GM19468 (cell line): Measurements from ENCODE around the gene ZNF311.

Experiments used
- ATAC-seq: cut with Tn5 transposase; IDR thresholded peaks from one replicate; pipeline ENCODE4 v1.9.1; 2021; ENCODE audit warnings: mild to moderate bottlenecking, moderate library complexity, moderate number of reproducible peaks; ENCODE audit not compliant: unreplicated experiment; ENCODE audit errors: extremely low read depth

Gene ZNF311

DNA sequence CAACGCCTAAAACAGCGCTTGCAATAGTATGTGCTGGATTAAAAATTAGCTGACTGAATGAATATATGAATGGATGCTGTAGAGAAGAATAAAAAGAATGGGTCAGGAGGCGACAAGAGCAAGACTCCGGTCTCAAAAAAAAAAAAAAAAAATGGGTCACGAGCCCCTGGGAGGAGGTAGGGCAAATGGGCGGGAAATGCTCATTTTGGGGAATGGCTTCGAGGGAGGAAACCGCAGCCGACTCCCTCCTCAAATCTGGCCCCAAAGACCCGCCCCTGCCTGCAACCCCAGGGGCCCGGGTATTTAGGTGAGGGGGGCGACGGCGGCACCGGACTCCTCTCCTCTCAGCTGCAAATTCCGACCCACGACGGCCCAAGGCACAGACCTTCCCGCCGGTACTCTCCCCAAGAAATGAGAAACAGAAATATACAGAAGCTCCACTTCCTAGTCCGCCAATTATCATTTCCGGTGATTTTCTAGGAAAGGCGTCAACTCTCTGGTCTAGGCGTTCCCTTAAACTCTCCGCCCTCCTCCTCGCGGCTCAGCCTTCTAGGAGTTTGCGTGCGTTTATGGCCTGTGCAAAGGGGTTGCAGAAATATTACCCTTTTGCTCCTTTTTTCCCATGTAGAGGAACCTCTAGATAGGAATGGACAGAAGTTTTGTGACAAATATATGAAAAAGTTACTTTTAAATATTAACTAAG, at the start of gene ZNF311:
TSS of gene ZNF311 (minus strand) at position 133 of the 703 bp plus-strand sequence. CDS start 1,361 bp downstream, outside the sequence.
- no peak for ATAC-seq

DNA sequence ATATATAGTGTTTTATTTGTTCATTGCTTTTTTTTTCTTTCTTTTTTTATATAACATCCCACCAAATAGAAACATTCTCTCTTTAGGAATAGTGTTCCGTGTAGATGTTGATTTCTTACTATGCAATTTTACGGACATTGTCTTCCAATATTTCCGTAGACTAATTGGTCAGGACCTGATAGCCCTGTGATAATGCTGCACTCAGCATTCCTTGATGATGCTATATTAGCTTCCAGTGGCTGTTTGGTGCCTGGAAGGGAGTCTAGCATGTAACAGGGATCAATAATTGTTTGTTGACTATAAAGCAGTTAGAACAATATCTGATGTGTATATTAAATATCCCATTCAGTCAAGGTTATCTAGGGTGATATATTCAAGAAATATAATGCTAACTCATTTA, 46.6 kb upstream of the ZNF311 start:
- ATAC-seq, result no peak

DNA sequence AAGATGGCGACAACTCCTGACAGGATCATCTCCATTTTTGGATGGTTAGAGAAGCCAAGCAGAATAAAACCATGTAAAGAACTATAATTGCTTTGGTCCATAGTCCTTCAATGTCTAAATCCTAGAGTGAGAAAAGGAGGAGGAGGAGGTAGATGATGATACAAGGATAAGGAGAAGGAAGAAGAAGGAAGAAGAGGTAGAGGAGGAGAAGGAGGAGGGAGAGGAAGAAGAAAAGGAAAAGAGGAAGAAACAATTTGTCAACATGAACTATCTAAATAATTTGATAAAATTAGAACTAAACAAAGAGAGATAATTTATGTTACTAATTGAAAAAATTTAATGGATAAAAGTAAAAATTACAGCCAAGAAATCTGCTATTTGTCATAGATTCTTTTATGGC, 40.0 kb upstream of the ZNF311 start, which contains the start of gene OR2W1:
TSS of gene OR2W1 (minus strand) at position 101 of the 400 bp plus-strand sequence. CDS start at position 101, 0 bp downstream.
- ATAC-seq, result no peak

DNA sequence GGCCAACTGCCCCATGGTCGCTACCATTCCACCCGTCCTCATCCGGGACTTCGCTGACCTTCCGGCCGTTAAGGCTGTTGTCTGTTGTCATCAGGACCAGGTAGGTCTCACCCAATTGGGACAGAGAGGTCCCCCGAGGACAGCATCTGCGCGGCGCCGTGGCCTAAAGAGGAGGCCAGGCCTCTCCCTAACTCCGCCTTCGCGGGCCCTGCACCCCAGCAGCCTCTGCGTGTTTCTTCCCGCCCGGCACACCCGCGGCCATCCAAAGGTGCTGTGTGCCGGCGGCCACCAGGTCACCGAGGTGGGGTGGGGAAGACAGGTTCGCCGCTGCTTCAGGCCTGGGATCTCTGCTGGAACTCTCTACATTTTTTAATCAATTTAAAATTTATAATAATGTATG, 30.8 kb upstream of the ZNF311 start:
- no peak for ATAC-seq

DNA sequence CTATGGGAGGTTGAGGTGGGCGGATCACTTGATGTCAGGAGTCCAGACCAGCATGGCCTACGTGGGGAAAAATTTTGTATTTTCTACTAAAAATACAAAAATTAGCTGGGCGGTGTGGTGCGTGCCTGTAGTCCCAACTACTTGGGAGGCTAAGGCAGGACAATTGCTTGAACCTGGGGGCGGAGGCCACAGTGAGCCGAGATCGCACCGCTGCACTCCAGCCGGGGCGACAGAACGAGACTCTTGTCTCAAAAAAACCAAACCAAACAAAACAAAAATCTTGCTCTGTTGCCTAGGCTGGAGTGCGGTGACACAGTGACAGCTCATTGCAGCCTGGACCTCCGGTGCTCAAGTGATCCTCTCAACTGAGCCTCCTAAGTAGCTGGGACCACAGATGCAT, 23.7 kb upstream of the ZNF311 start:
- ATAC-seq, result no peak

DNA sequence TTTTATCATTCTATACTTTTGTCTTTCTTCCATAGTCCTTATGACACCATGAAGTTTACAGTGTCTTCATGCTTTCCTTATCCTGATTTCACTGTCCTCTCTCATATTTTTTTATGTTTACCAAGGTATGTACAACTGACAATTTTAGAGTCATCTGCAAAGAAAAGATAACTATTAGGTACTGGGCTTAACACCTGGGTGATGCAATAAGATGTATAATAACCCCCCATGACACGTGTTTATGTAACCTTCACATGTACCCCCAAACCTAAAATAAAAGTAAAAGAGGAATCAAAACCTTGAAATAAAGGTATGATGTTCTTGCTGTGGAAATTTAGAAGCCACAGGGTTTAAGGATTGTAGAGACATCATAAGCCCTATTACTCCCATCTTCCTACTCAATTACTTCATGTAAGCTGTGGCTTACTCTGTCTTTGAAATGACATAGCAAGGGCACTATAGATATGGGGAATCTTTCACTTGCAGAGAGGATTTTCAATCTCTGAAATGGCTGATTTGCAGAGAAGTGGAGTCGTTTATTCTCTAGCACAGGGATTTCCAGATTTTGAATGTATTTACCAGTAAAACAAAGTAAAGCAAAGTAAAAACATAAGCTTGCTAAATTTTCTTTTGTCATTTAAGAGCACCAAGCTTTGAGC, 20.9 kb upstream of the ZNF311 start:
- no peak for ATAC-seq

DNA sequence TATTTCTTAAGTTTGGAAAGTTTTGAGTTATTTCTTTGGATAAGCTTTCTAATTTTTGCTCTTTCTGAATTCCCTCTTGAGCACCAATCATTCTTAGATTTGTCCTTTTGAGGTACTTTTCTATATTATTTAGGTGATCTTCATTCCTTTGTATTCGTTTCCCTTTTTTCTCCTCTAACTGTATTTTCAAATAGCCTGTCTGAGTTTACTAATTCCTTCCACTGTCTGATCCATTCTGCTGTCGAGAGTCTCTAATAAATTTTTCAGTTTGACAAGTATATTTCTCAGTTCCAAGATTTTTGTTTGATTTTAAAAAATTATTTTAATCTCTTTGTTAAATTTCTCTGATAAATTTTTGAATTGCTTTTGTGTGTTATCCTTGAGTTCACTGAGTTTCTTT, 16.3 kb upstream of the ZNF311 start:
- ATAC-seq, result no peak

DNA sequence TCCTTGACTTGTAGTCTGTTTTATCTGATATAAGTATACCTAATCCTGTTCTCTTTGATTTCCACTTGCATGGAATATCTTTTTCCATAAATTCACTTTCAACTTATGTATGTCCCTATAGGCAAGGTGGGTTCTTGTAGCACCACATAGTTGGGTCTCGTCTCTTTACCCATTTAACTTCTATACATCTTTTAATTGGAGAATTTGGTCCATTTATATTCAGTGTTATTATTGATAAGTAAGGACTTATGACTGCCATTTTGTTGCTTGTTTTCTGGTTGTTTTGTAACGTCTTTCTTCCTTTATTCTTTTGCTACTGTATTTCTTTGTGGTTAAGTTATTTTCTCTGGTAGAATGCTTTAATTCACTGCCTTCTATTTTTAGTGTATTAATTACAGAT, 14.5 kb upstream of the ZNF311 start:
- no peak for ATAC-seq

DNA sequence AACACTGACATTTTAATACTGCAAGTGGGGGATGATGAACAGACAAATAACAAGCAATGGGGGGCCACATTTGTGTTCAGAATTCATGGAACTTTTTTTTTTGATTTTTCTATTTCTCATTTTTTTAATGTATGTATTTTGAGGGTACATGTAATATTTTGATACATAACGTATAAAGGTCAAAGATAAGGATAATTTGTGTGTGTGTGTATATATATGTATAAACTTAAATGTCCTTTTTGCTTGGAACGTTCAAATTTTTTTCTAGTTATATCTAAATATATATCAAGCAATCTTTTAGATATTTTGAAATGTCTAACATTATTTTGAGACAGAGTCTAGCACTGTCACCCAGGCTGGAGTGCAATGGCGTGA, 12.3 kb upstream of the ZNF311 start:
- ATAC-seq, result no peak

DNA sequence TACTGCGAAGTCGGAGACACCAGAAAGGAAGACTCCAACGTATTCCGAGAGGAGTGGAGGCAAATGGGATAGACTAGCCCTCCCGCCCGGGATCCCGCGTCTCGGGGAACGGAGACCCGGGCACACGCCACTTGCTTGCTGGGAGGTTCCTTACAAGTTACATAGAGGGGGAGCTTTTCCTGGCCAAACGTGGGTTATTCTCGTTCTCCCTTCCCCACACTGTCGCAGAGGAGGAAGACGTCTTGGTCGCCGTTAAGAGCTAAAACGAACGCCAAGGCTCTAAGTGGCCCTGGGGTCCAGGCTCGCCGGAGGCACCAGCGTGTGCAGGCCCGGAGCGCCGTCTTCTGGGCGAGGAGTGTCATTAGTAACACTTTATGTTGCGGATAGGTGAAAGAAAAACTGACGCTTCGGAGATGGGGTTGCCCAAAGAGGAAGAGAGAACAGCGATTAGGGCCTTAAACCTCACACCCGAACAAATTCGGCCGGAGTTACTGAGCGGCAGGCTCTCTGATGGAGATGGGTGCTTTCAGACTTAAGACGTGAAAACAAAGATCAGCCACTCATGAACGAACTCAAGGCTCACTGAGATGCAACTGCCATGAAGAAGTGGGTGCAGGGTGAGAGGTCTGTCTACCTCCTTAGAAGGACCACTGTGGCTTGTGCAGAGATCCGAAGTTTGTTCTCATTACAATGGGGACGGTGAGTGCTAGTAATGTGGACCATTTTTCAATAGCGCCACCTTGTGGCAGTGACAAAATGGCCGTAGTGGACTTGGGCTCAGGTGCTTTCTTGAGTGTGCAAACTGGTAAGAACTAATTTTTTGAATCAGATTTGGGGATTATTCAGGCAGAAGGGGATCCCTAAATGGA, 11.7 kb upstream of the ZNF311 start:
- ATAC-seq, result peak; percentile 65

DNA sequence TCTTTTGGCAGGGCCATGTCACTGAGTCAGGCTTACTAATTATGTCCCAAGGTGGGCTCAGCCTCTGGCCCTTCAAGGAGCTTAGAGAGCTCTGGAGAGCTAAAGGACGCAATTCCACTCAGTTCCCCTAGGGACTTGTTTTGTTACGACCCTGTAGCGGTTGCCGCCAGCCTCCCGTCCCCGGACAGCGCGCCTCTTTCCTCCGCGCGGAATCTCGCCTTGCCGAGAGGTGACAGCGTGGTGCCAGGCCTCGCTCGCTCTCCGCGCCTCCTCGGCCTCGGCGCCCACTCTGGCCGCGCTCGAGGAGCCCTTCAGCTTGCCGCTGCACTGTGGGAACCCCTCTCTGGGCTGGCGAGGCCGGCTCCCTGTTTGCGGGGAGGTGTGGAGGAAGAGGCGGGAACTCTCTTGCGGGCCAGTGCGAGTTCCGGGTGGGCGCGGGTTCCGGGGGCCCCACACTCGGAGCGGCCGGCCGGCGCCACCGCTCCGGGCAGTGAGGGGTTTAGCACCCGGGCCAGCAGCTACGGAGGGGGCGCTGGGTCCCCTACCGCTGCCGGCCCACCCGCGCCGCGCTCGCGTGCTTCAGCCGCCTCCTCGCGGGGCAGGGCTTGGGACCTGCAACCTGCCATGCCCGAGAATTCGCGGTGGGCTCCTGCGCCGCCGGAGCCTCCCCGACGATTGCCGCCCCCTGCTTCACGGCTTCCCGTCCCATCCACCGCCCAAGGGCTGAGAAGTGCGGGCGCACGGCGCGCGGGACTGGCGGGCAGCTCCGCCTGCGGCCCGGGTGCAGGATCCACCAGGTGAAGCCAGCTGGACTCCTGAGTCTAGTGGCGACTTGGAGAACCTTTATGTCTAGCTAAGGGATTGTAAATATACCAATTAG, 9.9 kb upstream of the ZNF311 start:
- no peak for ATAC-seq

DNA sequence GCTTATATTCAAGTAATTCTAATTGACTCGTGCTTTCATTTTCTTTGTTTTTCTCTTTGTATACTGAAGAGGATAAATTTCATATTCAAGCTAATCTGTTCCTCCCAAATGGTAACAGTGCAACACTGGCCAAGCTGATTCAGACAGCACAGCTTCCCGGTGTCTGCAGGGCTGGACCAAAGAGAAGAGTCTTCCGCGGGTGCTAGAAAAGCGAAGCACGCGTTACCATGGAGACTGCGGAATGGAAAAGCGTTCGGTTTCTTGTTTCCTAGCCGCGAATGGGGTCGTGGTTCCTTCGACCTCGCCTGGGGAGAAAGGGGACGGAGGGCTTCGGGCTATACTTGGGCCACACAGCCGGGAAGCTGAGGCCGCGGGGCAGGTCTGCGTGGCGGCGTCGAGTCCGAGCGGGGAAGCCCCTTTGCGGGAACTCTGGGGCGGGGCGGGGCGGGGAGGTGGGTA, 6.2 kb upstream of the ZNF311 start:
- no peak for ATAC-seq

DNA sequence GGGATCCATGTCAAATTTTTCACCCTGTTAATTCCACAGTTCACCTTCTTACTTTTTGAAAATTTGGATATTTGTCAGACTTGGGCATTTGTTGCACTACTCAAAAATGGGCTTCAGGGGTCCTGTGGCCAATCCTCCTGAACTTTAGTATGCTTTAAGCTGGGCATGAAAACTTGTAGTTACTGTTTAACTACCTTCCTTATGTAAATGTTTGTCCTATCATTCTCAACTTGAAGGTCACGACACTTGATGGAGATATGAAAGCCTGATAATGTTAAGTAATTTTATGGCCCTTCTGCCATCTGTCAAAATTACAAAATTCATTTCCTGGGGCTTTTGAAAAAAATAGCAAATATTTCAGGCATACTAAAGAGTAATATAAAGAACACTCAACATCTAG, 4.2 kb upstream of the ZNF311 start:
- ATAC-seq, result no peak

DNA sequence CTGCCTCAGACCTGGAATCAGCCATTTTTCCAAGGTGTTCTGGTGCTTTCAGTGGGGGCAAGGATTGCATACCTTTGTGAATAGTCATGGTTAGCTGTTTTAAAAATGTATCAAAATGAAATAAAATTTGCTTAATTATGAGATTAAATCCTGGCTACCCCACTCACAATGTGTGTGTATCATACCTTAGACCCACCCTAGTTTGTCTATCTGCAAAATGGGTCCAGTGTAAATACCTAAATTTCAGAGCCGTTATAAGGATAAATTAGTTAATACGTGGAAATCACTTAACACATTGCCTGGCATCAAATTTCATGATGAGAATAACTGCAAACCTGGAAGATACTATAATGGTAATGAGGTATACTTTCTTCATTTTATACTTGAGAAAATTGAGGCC, 3.0 kb upstream of the ZNF311 start:
- no peak for ATAC-seq

DNA sequence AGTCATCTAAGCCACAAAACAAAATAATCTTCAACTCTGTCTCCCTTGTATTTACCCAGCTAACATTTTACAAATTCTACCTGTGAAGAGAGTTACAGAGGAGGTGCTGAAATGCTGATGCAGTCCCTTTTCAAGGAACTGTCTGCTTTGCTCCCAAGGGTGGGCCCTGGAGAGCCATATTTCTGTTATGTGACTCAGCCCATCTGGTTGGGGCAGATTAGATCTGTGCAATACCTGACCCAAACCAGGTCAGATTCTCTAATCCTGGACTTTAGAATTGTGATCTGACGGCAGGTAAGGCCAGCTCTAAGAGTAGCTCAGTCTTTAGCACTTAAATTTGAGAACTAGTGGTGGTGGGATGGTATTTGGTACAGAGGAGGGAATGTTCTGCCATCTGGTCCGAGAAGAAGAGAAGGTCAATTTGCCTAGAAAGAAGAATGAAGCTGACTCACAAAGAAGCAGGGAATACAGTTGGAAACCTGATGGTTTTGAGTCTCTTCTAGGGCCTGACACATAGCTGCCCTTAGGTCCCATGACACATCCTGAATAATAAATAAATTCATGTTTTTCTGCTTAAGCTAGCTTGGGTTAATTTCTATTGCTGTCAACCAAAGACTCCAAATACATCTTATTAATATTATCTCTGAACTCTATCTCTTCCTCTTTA, 8.1 kb downstream of the ZNF311 start:
- ATAC-seq, result no peak

DNA sequence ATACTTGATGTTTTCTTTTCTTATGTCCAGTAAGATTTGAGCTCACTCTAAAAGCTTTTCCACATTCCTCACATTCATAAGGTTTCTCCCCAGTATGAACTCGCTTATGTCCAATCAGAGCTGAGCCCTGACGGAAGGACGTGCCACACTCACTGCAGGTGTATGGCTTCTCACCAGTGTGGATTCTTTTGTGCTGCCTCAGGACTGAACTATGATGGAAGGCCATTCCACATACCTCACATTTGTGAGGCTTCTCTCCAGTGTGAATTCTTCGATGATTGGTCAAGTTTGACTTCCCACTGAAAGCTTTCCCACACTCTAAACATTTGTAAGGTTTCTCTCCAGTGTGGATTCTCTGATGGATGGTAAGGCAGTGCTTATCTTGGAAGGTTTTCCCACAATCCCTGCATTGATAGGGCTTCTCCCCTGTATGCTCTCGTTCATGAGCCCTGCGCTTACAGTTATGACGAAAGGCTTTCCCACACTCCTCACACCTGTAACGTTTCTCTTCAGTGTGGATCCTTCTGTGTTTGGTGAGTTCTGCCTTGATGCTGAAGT, 9.9 kb downstream of the ZNF311 start:
- no peak for ATAC-seq

DNA sequence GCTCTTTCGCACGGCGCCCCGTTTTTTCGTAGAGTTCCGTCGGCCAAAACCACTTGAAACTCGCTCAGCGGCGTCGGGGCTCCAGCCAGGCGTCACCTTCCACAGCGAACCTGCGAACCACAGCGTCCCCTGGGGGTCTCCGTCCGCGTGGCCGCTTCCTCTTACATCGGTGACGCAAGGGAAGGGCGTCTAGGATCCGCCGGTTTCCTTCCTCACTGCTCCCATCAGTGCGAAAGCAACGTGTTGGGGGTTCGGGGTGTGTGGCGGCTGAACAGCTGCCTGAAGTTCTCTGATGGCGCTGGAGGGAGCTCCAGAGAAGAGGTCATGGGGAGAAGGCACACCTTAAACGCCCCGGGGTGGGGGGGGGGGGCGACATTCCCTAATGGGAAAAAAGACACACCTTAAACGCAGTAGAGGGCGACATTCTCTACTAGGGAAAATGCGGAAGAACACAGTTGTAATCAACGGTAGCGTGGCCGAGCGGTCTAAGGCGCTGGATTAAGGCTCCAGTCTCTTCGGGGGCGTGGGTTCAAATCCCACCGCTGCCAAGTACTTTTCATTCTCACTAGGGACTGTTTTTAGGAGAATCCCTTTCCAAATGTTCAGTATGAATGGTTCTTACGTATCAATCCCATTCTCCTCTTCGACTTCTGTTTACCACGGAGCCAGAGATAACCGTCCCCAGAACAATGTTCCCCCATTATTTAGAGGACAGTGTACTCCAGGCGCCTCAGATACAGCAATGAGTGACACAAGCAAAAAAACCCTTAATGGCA, 16.4 kb downstream of the ZNF311 start:
- ATAC-seq, result no peak

DNA sequence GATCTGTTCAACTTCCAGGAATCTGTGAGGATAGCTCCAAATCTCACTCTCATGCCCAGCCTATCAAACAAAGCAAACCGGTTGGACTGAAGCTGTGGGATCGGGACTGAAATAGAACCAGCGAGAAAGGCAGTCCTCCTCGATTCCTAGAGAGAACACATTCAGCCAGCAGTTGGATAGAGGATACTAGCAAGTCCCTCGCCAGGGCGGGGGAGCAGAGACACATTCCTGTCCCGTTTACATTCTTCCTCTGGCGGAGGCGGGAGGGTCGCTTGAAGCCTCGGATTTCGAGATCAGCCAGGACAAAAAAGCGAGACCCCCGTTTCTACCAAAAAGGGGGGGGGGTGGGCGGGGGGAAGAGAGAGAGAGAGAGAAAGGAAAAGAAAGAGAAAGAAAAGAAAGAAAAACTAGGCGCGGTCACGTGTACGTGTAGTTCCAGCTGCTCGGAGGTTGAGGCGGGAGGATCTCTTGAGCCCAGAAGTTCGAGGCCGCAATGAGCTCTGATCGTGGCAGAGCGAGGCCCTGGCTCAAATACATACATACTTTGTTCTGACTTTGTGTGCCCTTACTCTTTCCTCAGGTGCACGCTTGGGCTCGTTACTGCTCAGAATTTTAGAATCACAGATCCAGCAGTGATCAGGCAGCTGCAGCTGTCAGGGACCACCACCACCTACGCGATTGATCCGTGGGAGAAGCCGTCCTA, 19.5 kb downstream of the ZNF311 start:
- ATAC-seq, result no peak
